IPS-18c (cell line): ENCODE results near the gene DXO.
"Not testable (repeated sequence)": the region's sequence is repeated elsewhere in the genome, so short reads cannot be mapped to it uniquely, and the experiment has no call there.

Source experiments
- H3K4me3 ChIP-seq: 2 replicates; pipeline ENCODE4 v1.7.0; 2013; ENCODE audit warnings: low read depth, mild to moderate bottlenecking, low read length, moderate library complexity; ENCODE audit not compliant: insufficient read depth
- H3K9me3 ChIP-seq: one replicate; pipeline ENCODE4 v1.6.1; 2013; ENCODE audit warnings: mild to moderate bottlenecking, low read length, moderate library complexity; ENCODE audit not compliant: control insufficient read depth, insufficient read depth

Gene DXO

DNA sequence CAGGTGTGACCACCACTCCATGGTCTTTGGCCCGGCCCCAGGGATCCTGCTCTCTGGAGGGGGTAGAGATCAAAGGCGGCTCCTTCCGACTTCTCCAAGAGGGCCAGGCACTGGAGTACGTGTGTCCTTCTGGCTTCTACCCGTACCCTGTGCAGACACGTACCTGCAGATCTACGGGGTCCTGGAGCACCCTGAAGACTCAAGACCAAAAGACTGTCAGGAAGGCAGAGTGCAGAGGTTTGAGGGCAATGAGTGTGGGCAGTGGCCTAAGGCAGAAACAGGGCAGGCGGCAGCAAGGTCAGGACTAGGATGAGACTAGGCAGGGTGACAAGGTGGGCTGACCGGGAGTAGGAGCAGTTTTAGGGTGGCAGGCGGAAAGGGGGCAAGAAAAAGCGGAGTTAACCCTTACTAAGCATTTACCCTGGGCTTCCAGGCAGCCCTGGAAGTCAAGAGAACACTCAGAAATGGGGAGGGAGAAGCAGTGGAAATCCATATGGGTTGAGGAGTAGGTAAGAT lies 25.5 kb downstream of the DXO start:
- H3K9me3 ChIP-seq = no peaks in the 10 kb centered on the region
- H3K4me3 ChIP-seq = no peak overlapping the region

DNA sequence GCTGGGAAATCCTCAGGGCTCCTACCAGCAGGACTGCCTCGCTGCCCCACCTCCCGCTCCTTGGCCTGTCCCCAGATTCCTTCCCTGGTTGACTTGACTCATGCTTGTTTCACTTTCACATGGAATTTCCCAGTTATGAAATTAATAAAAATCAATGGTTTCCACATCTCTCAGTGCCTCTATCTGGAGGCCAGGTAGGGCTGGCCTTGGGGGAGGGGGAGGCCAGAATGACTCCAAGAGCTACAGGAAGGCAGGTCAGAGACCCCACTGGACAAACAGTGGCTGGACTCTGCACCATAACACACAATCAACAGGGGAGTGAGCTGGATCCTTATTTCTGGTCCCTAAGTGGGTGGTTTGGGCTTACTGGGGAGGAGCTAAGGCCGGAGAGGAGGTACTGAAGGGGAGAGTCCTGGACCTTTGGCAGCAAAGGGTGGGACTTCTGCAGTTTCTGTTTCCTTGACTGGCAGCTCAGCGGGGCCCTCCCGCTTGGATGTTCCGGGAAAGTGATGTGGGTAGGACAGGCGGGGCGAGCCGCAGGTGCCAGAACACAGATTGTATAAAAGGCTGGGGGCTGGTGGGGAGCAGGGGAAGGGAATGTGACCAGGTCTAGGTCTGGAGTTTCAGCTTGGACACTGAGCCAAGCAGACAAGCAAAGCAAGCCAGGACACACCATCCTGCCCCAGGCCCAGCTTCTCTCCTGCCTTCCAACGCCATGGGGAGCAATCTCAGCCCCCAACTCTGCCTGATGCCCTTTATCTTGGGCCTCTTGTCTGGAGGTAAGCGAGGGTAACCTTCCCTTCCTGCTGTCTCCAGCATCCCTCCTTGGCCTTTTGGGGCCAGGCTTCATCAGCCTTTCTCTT lies 26.2 kb downstream of the DXO start, which contains the start of gene CFB:
Gene CFB (plus strand): TSS at position 589 of the 863 bp plus-strand sequence. CDS start 127 bp downstream, at position 716.
- Histone ChIP-seq H3K9me3 (no peaks in the 10 kb centered on the region), H3K4me3 (no peak within 1 kb of the TSS)

DNA sequence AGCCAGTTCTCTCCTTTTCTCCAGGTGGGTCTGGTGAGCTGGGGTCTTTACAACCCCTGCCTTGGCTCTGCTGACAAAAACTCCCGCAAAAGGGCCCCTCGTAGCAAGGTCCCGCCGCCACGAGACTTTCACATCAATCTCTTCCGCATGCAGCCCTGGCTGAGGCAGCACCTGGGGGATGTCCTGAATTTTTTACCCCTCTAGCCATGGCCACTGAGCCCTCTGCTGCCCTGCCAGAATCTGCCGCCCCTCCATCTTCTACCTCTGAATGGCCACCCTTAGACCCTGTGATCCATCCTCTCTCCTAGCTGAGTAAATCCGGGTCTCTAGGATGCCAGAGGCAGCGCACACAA lies 26.8 kb downstream of the DXO start:
- Histone ChIP-seq H3K9me3 (no peaks in the 10 kb centered on the region), H3K4me3 (no peak overlapping the region)

- H3K4me3 ChIP-seq = no peak overlapping the region
Measured at GRCh38 chr6:31943742-31944141, 28.2 kb downstream of the DXO start.

GRCh38 chr6:31940256-31940664 lies 31.7 kb downstream of the DXO start:
- Histone ChIP-seq H3K4me3 (no peak overlapping the region), H3K9me3 (no peaks in the 10 kb centered on the region)

More at GRCh38 chr6:31943742-31944141, 28.2 kb downstream of the DXO start:
- no peaks in the 10 kb centered on the region for H3K9me3 ChIP-seq

GRCh38 chr6:31935823-31936222 lies 36.1 kb downstream of the DXO start:
- no peak overlapping the region for H3K4me3 ChIP-seq
- no peaks in the 10 kb centered on the region for H3K9me3 ChIP-seq

- Histone ChIP-seq H3K4me3 (no peak overlapping the region), H3K9me3 (no peaks in the 10 kb centered on the region)
Measured at GRCh38 chr6:31935021-31935420, 36.9 kb downstream of the DXO start.

GRCh38 chr6:31933537-31933936 lies 38.4 kb downstream of the DXO start:
- no peak overlapping the region for H3K4me3 ChIP-seq
- no peaks in the 10 kb centered on the region for H3K9me3 ChIP-seq

GRCh38 chr6:31932137-31932536 lies 39.8 kb downstream of the DXO start:
- not testable (repeated sequence) for H3K9me3 ChIP-seq, H3K4me3 ChIP-seq

DNA sequence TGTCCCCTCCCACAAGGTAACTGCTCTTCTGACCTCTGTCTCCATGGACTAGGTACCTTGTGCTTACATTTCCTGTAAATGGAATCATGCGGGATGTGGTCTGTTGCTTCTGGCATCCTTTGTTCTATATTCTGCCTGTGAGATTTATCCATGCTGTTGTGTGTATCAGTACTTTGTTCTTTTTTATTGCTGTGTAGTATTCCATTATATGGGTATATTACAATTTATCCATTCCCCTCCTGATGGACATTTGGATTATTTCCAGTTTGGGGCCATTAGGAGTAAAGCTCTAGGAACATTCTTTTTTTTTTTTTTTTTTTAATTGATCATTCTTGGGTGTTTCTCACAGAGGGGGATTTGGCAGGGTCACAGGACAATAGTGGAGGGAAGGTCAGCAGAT lies 41.0 kb downstream of the DXO start:
- Histone ChIP-seq H3K9me3 (no peaks in the 10 kb centered on the region), H3K4me3 (no peak overlapping the region)

- Histone ChIP-seq H3K9me3 (no peaks in the 10 kb centered on the region), H3K4me3 (no peak overlapping the region)
Measured at GRCh38 chr6:31928672-31928939, 43.3 kb downstream of the DXO start.

- no peaks in the 10 kb centered on the region for H3K9me3 ChIP-seq
- no peak overlapping the region for H3K4me3 ChIP-seq
Measured at GRCh38 chr6:31927863-31928671, 43.9 kb downstream of the DXO start.

- Histone ChIP-seq H3K4me3 (no peak within 1 kb of the TSS), H3K9me3 (no peaks in the 10 kb centered on the region)
Measured at GRCh38 chr6:31927242-31927862, 44.6 kb downstream of the DXO start, which contains the start of gene C2. C2 (plus strand) TSS chr6:31927717; CDS start chr6:31927753, 36 bp downstream.

DNA sequence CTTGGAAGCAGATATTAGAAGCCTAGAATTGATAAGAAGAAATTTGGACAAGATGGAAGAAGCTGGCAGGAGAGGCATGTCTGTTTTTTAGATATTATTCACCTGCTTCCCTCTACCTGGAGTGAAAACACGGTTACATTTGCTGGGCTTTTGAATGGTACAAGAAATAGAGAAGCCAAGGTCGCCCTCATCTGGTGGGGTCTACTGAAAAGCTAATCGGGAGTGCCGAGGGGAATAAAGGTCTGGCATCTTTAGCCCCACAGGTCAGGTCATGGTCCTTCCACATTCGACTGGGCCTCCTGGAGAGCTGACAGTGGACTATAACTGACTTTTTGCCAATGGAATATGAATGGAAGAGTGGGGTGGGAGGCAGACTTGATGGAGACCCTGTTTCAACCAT lies 49.0 kb downstream of the DXO start:
- H3K9me3 ChIP-seq = no peaks in the 10 kb centered on the region
- no peak overlapping the region for H3K4me3 ChIP-seq

- Histone ChIP-seq H3K9me3 (no peaks in the 10 kb centered on the region), H3K4me3 (no peak overlapping the region)
Measured at GRCh38 chr6:31920811-31921210, 51.1 kb downstream of the DXO start.
